ENCODE data around the gene P2RX7.

The P2RX7 gene

DNA sequence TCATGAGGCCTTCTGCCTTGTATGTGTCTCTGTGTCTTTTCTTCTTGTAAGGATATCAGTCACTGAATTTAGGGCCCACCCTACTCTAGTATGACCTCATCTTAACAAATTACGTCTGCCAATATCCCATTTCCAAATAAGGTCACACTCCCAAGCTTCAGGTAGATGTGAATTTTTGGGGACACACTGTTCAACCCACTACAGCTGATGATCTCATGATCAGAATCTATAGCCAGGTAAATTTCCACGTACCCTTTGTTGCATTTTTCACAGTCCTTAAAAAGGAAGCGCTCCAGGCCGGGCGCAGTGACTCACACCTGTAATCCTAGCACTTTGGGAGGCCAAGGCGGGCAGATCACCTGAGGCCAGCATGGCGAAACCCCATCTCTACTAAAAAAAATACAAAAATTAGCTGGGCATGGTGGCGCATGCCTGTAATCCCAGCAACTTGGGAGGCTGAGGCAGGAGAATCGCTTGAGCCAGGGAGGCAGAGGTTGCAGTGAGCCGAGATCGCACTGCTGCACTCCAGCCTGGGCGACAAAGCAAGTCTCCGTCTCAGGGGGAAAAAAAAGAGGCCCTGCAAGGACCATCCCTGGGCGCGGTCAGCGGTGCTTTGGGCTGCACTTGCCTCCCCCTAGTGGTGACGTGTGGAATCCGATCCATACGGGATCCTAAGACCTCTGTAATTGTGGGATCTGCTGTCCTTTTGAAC, 97.3 kb downstream of the P2RX7 start:
- DNase-seq (ENCODE audit: low read depth in 2 of 2), result peak; percentile 32 to 35

DNA sequence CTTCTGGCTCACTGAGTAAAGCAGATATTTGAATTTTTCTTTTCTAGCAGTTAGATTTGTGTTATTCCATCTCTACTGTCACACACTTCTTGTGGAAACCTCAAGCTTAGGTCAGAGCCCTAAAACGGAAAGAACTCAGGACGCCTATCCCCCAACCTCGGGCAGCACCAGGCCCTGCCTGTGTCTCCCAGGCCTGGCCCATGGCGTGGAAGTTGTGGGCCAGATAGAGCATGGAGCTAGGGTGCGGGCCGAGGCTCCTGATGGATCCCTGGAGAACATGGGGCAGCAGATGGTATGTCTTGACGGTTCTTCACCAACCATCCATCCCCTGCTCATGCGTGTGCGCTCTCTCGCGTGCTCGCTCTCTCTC, 97.8 kb downstream of the P2RX7 start:
- no peak for DNase-seq (ENCODE audit: low read depth in 2 of 2)

DNA sequence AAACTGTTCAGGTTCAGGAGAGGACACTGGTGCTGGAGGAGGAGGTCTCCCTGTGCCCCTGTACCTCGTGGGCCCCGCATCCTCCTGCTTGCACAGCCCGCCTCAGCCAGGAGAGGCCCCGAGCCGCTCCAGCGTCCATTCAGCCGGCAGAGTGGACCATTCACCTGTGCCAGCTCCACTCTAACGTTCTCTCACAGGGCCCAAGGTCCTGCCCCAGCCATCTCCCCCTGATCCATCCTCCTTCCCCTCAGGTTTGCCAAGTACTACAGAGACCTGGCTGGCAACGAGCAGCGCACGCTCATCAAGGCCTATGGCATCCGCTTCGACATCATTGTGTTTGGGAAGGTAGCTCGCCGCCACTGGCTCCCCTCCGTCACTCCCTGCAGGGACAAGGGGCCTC, 99.5 kb downstream of the P2RX7 start:
- no peak for DNase-seq (ENCODE audit: low read depth in 2 of 2)

DNA sequence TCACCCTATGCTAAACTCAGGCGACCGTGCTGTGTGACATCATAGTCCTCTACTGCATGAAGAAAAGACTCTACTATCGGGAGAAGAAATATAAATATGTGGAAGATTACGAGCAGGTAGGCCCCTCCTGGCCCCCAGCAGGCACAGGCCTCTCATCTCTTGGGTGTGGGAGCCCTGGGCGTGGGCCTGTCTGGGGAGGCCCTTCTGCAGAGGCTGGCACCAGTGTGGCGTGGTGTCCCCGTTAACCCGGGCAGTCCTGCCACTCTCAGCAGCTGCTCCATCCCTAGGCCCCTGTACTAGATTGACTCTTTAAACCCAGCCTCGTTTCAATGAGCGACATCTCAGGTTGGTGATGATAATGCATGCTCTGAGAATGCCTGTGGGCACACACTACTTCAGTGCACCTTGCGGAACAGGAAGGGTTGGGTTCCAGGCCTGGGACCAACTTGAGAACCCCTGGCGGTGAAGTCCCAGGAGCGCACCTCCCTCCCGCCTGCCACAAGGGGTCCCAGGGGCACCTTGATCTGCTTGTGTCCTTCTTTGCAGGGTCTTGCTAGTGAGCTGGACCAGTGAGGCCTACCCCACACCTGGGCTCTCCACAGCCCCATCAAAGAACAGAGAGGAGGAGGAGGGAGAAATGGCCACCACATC, 100.4 kb downstream of the P2RX7 start:
- no peak for DNase-seq (ENCODE audit: low read depth in 2 of 2)

DNA sequence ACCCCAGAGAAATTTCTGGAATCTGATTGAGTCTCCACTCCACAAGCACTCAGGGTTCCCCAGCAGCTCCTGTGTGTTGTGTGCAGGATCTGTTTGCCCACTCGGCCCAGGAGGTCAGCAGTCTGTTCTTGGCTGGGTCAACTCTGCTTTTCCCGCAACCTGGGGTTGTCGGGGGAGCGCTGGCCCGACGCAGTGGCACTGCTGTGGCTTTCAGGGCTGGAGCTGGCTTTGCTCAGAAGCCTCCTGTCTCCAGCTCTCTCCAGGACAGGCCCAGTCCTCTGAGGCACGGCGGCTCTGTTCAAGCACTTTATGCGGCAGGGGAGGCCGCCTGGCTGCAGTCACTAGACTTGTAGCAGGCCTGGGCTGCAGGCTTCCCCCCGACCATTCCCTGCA, 100.9 kb downstream of the P2RX7 start:
- DNase-seq (ENCODE audit: low read depth in 2 of 2), result no peak

DNA sequence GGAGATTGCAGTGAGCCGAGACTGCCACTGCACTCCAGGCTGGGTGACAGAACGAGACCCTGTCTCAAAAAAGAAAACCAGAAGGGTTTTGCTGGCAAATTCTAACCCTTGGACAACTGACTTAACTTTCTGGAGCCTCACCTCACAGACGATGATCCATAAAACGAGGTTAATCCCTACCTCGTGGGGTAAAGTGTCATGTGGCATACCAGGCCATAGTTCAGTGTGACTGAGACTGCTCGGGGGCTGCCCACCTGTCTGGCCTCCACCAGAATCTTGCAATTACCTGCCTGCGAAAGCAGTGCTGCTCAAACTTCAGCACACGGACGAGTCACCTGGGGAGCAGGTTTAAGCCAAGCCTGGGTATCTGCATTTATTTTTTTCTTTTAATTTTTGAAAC, 104.1 kb downstream of the P2RX7 start:
- DNase-seq (ENCODE audit: low read depth in 2 of 2), result no peak

DNA sequence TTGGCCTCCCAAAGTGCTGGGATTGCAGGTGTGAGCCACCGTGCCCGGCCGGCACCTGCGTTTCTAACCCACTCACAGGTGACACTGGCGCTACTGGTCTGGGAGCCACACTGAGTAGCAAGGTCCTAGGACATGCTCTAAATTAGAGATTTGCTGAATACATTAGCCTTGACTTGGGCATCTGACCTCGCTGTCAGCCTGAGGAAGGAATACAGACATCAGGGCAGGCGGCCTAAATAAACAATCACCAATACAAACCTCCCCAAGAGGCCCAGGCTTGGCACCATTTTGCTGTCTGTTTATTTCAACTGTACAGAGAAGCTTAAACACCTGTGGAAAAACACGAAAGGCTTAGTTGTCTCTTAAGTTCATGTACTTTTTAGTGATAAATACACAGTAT, 104.7 kb downstream of the P2RX7 start:
- DNase-seq (ENCODE audit: low read depth in 2 of 2), result no peak

Data from fibroblast of skin of left quadriceps (primary cell).